Measurements from ENCODE around the gene CHST11. TPM values are rescaled to one million over a fixed set of nuclear protein-coding genes. Genes with fewer than 3 reads are reported as not detected.

The CHST11 gene
- total and polyA plus RNA-seq, 4 donors: 0.57 to 11.1 (median 3.7) TPM

DNA sequence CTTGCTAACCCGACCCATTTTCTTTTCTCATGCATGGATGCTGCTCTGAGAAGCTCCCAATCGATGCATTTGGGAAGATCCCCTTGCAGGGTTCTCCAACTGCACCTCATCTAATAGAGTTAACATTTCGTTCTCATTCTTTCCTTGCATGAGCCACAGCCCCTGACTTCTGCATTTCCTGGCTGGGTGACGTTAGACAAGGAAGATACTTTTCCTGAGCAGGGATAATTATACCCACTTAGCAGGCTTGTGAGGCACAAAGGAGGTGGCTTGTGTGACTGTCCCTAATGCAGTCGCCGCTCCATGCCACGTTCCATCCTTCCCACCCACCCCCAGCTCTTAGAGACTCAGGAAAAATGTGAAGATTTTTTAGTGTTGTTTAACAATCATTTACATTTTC is 195.1 kb downstream of the CHST11 start (continued):
- TF ChIP-seq, protein P1, sequence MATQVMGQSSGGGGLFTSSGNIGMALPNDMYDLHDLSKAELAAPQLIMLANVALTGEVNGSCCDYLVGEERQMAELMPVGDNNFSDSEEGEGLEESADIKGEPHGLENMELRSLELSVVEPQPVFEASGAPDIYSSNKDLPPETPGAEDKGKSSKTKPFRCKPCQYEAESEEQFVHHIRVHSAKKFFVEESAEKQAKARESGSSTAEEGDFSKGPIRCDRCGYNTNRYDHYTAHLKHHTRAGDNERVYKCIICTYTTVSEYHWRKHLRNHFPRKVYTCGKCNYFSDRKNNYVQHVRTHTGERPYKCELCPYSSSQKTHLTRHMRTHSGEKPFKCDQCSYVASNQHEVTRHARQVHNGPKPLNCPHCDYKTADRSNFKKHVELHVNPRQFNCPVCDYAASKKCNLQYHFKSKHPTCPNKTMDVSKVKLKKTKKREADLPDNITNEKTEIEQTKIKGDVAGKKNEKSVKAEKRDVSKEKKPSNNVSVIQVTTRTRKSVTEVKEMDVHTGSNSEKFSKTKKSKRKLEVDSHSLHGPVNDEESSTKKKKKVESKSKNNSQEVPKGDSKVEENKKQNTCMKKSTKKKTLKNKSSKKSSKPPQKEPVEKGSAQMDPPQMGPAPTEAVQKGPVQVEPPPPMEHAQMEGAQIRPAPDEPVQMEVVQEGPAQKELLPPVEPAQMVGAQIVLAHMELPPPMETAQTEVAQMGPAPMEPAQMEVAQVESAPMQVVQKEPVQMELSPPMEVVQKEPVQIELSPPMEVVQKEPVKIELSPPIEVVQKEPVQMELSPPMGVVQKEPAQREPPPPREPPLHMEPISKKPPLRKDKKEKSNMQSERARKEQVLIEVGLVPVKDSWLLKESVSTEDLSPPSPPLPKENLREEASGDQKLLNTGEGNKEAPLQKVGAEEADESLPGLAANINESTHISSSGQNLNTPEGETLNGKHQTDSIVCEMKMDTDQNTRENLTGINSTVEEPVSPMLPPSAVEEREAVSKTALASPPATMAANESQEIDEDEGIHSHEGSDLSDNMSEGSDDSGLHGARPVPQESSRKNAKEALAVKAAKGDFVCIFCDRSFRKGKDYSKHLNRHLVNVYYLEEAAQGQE (IDR thresholded peaks at IDR 0.05): no peak

DNA sequence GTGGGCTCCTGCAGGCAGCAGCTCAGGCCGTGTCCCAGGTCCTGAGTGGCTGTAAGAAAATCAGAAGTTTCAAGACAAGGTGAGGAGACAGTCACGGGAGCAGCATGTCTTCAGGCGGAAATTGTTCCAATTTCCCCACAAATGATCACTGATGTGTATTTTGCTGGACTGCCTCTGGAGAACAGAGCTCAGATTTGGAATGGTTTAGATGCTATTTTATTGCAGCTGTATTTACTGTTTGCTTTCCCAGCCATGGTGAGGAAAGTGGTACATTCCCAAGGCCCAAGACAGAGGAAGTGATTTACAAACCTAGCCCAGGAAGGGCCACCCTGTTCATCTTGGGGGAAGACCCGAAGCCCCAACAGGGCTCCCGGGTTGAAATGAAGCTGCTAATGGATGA is 195.6 kb downstream of the CHST11 start:
- 88% methylated on average over 5 of the region's 5 CpGs for WGBS
- DNase-seq (ENCODE audit: low spot score): no peak
- H3K27ac ChIP-seq (ENCODE audit: low read depth in 1 of 2, low read length in 2 of 2): no peak overlapping the region

More for the DNA sequence above, 195.6 kb downstream of the CHST11 start:
- no peaks in the 10 kb centered on the region for H3K36me3 ChIP-seq (ENCODE audit: control insufficient read depth in 4 of 4, insufficient read depth in 3 of 4, low read depth in 1 of 4, low read length in 3 of 4)
- no peaks in the 10 kb centered on the region for H3K27me3 ChIP-seq (ENCODE audit: control insufficient read depth in 4 of 4, insufficient read depth in 4 of 4, low read length in 3 of 4)
- no peak overlapping the region for H3K9ac ChIP-seq (ENCODE audit: low read depth in 1 of 2, low read length in 2 of 2)
- H3K4me1 ChIP-seq (ENCODE audit: control insufficient read depth in 4 of 4, insufficient read depth in 4 of 4, low read length in 3 of 4): no peaks in the 10 kb centered on the region
- no peak for TF ChIP-seq HNF4A (conservative IDR thresholded peaks at IDR 0.05)
- TF ChIP-seq, protein P2, sequence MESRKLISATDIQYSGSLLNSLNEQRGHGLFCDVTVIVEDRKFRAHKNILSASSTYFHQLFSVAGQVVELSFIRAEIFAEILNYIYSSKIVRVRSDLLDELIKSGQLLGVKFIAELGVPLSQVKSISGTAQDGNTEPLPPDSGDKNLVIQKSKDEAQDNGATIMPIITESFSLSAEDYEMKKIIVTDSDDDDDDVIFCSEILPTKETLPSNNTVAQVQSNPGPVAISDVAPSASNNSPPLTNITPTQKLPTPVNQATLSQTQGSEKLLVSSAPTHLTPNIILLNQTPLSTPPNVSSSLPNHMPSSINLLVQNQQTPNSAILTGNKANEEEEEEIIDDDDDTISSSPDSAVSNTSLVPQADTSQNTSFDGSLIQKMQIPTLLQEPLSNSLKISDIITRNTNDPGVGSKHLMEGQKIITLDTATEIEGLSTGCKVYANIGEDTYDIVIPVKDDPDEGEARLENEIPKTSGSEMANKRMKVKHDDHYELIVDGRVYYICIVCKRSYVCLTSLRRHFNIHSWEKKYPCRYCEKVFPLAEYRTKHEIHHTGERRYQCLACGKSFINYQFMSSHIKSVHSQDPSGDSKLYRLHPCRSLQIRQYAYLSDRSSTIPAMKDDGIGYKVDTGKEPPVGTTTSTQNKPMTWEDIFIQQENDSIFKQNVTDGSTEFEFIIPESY (IDR thresholded peaks at IDR 0.05): no peak
- no peak for TF ChIP-seq FOXA1 (IDR thresholded peaks at IDR 0.05)
- TF ChIP-seq FOXA2 (IDR thresholded peaks at IDR 0.05): no peak
- TF ChIP-seq HNF4G (IDR thresholded peaks at IDR 0.05): no peak
- no peak for TF ChIP-seq JUND (IDR thresholded peaks at IDR 0.05)
- no peak for TF ChIP-seq TAF1 (conservative IDR thresholded peaks at IDR 0.05)
- TF ChIP-seq, protein P3, sequence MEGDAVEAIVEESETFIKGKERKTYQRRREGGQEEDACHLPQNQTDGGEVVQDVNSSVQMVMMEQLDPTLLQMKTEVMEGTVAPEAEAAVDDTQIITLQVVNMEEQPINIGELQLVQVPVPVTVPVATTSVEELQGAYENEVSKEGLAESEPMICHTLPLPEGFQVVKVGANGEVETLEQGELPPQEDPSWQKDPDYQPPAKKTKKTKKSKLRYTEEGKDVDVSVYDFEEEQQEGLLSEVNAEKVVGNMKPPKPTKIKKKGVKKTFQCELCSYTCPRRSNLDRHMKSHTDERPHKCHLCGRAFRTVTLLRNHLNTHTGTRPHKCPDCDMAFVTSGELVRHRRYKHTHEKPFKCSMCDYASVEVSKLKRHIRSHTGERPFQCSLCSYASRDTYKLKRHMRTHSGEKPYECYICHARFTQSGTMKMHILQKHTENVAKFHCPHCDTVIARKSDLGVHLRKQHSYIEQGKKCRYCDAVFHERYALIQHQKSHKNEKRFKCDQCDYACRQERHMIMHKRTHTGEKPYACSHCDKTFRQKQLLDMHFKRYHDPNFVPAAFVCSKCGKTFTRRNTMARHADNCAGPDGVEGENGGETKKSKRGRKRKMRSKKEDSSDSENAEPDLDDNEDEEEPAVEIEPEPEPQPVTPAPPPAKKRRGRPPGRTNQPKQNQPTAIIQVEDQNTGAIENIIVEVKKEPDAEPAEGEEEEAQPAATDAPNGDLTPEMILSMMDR (IDR thresholded peaks at IDR 0.05; ENCODE audit: low read depth, low read length, missing input control): no peak
- no peak for TF ChIP-seq RXRA (IDR thresholded peaks at IDR 0.05)
- TF ChIP-seq GABPA (IDR thresholded peaks at IDR 0.05 in 1 of 2, conservative IDR thresholded peaks at IDR 0.05 in 1 of 2): no peak
- TF ChIP-seq, protein P1 (IDR thresholded peaks at IDR 0.05): no peak
- no peak for TF ChIP-seq EGR1 (IDR thresholded peaks at IDR 0.05; ENCODE audit: low read depth in 2 of 2)
- peaks cover 0 to 3% (median 0%) of the 10 kb centered on the region in 4 donors for H3K9me3 ChIP-seq (ENCODE audit: control insufficient read depth in 4 of 4, low read length in 3 of 4)
- no peak overlapping the region for H3K4me3 ChIP-seq (ENCODE audit: low read depth in 1 of 3, low read length in 3 of 3)

Data from liver (tissue), 9 donors.